ENCODE measurements around the gene PPP1R26.

Gene PPP1R26

DNA sequence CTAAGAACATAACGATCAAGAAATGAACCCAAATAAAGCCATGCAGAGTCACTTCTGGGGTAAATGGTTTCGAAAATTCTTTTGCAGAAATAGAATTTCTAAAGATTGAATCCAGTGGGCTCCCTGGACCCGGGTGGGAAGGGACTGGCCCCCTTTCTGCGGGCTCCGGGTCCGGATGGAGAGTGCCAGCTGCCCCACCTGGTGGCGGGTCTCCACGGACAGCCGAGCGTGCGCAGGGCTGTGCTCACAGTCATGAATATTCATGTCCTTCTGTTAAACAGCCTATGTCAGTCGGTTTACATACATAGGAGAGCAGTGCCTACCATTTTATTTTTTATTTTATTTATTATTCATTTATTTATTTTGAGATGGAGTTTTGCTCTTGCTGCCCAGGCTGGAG lies 4.7 kb upstream of the PPP1R26 start:
- Histone ChIP-seq H3K4me1 (peaks cover 6% of the 10 kb centered on the region), H3K36me3 (replicated peaks) (no peaks in the 10 kb centered on the region), H3K4me3 (no peak overlapping the region), H3K27me3 (ENCODE audit: low read depth) (no peaks in the 10 kb centered on the region), H3K9me3 (no peaks in the 10 kb centered on the region)
- in situ Hi-C loops (cut with MboI; ENCODE audit: low sequenced_read_pairs), result no loop called here
- DNase-seq (ENCODE audit: low spot score in 2 of 2), result peak; percentile 23 to 71

DNA sequence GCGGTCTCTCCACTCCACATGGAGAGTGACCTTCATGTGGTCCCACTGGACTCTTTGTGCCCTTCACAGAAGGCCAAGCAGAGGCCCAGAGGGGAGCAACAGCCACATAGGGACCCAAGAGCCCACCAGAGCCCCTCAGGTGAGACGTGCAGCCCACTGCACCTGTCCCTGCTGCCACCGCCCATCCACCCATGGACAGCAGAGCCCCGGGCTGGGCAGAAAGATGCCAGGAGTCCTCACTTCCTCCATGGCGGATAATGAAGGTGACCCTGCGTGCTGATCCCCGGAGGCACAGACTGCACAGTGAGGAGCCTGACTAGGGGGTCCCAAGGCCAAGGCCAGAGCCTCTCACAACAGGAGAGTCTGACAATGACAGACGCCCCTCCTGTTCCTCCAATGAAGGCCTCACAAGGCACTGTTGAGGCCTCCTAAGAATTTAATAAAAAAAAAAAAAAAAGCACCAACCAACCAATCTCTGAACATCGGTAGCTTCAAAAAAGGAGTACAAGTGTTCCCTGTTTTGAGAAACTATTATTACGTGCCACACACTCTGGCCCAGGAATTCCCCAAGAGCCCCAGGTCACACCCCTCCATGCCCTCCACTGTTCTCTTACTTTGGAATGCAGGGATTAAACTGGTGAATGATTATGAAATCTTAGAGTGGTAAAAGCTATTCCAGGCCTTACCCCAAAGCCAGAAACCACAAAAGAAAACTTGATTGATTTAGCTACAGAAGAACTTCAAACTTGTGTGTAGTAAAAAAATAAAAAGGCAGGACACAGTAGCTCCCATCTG lies 2.8 kb upstream of the PPP1R26 start:
- DNase-seq (ENCODE audit: low spot score in 2 of 2), result peak; percentile 58 to 59
- H3K4me1 ChIP-seq, result peaks cover 6% of the 10 kb centered on the region

DNA sequence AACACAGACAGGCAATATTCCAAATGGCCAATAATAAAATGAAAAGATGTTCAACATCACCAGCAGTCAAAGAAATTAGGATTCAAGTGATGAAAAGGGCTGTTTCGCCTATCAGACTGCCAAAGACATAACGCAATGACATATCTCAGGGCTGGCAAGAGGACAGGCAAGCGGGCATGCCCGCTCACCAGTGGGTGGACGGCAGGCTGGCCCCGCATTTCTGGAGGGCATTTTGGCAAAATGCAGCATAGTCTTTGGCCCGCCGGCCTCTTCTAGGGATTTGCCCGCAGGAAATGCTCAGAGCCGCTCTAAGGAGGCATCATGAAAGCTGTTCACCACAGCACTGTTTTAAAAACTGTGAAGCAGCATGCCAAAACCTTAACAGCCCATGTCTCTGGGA lies 1.4 kb upstream of the PPP1R26 start:
- Histone ChIP-seq H3K4me1 (peaks cover 6% of the 10 kb centered on the region), H3K4me3 (peak overlapping the region; percentile 30; the same call in 1 of the 2 replicates)
- in situ Hi-C loops (cut with MboI; ENCODE audit: low sequenced_read_pairs), result no loop called here

More for the DNA sequence above, 2.8 kb upstream of the PPP1R26 start:
- Histone ChIP-seq H3K36me3 (replicated peaks) (no peaks in the 10 kb centered on the region), H3K9me3 (no peaks in the 10 kb centered on the region), H3K4me3 (no peak overlapping the region), H3K27me3 (ENCODE audit: low read depth) (no peaks in the 10 kb centered on the region)
- in situ Hi-C loops (cut with MboI; ENCODE audit: low sequenced_read_pairs), result no loop called here

DNA sequence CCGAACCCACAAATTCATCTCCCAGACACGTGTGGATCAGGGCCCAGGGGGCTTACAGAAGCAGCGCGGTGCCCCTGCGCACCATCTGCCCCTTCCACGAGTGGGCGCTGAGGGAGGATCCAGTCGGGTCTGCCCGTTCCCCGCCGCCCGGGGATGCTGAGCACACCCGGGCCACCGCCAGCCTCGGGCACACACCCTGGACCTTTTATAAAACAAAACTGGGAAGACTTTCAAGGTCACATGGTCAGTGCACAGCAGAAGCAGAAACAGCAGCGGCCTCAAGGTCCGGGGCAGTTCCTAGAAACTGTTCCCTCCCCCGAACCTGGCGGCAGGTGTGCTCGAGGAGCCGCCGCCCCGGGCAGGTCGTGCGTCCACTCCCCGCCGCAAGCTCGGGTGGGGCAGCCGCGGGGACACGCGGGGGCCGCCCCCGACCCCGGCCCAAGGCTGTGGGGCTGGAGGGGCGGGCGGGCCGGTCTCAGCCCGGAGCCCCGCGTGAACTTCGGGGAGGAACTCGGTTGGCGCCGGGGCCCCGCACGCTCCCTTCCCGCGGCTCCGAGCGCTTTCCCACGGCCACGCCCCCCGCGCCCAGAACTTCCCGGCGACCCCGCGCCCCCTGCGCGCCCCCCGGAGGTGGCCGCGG lies 633 bp upstream of the PPP1R26 start:
- peak; percentile 19 to 53 for DNase-seq (ENCODE audit: low spot score in 2 of 2)
- Histone ChIP-seq H3K4me3 (peak overlapping the region; percentile 30), H3K4me1 (peaks cover 6% of the 10 kb centered on the region)

More for the DNA sequence above, 1.4 kb upstream of the PPP1R26 start:
- Histone ChIP-seq H3K27me3 (ENCODE audit: low read depth) (no peaks in the 10 kb centered on the region), H3K36me3 (replicated peaks) (no peaks in the 10 kb centered on the region), H3K9me3 (no peaks in the 10 kb centered on the region)
- DNase-seq (ENCODE audit: low spot score in 2 of 2), result no peak

DNA sequence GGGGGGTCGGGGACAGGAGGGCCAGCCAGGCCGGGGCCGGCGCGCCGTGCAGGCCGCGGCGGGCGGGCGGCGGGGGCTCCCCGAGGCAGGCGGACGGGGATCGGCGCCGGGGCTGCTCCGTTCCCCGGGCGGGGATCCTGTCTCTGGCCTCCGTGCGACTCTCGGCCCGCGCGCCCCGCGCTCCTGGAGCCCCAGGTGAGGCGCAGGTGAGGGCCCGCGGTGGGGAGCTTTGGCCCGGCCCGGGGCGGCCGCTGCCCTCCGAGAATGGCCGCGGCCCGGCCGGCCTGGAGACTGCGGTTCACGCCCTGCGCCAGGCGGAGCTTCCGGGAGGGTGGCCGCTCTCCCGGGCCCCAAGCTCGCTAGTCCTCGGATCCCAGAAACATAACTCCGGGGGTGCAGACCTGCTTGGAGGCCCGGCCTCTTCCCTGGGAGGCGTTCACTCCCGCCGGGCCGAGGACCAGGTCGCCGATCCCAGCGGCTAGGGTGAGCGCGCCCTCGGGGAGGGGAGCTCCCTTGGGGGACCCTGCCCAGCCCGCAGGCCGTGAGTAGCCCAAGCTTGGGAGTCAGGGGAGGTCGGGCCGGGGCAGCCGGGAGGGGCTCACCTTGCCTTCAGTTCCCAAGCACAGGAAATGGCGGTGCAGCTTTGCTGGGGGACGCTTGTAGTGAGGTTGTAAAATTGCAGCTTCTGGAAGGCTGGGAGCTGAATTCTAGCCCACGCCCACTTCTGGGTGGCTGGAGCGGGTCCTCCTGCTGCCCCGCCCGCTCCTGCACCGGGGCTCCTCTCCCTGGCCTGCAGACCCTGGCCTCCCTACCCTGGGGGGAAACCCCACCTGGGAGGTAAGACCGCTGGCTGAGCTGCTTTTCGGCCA lies 723 bp downstream of the PPP1R26 start:
- Histone ChIP-seq H3K9me3 (no peaks in the 10 kb centered on the region), H3K36me3 (replicated peaks) (peaks cover 21% of the 10 kb centered on the region), H3K4me1 (peaks cover 6% of the 10 kb centered on the region), H3K27me3 (ENCODE audit: low read depth) (no peaks in the 10 kb centered on the region), H3K4me3 (peak overlapping the region; percentile 82)
- in situ Hi-C loops (cut with MboI; ENCODE audit: low sequenced_read_pairs), result no loop called here
- DNase-seq (ENCODE audit: low spot score in 2 of 2), result peak; percentile 44 to 71

More for the DNA sequence above, 633 bp upstream of the PPP1R26 start:
- in situ Hi-C loops (cut with MboI; ENCODE audit: low sequenced_read_pairs), result no loop called here
- Histone ChIP-seq H3K9me3 (no peaks in the 10 kb centered on the region), H3K27me3 (ENCODE audit: low read depth) (no peaks in the 10 kb centered on the region), H3K36me3 (replicated peaks) (peaks cover 7% of the 10 kb centered on the region; the same call in 1 of the 2 replicates)

DNA sequence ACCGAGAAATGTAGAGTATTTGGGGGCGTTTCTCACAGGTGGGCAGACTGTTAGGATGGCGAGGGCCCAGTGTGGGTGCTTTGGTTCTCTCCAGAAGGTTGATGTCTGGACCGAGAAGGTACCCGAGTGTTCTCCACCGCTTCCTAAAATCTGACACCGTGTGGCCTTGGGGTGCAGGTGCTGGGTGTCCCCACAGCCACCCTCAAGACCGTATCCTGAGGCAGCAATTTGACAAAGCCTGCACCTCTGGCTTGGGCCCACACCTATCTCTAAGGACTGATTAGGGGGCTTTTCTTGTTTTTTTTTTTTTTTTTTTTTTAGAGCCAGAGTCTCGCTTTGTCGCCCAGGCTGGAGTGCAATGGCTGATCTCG lies 1.3 kb downstream of the PPP1R26 start:
- no peaks in the 10 kb centered on the region for H3K27me3 ChIP-seq (ENCODE audit: low read depth)
- H3K4me3 ChIP-seq, result peak overlapping the region; percentile 82
- in situ Hi-C loops (cut with MboI; ENCODE audit: low sequenced_read_pairs), result no loop called here
- peaks cover 6% of the 10 kb centered on the region for H3K4me1 ChIP-seq
- no peaks in the 10 kb centered on the region for H3K9me3 ChIP-seq
- H3K36me3 ChIP-seq (replicated peaks), result peaks cover 27% of the 10 kb centered on the region
- no peak for DNase-seq (ENCODE audit: low spot score in 2 of 2)

DNA sequence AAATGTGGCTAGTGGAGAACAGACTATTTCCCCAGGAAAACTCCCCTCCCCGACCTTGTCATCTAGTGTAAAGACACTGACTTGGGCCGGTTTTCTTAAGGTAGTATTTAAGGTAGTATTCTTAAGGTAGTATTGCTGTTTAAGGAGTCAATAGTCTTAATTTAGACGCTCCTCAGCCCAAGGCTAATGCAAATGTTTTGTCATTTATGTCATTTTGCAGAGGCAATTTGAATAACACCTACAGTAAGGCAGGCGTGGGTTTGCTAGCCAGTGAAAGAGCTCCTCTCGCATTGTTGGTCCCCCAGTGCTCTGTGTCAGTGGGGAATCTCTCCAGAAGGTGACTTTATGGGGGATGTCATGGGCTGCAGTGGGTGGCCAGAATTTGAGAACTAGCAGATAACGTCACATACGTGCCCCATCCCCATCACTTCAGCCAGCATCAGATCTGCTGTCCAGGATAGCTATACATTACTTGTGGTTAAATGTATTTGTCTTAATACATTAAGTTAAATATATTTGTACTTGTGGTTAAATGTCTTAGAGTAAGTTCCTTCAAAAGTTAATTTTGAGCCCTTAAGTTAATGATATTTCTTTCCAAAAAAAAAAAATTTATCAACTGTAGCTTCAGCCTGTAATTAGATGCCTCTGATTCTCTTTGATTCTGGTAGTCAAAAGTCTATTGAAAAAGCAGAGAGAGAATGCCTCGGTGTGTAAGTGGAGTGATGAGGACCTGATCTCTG lies 2.6 kb downstream of the PPP1R26 start:
- H3K36me3 ChIP-seq (replicated peaks), result peaks cover 33% of the 10 kb centered on the region
- in situ Hi-C loops (cut with MboI; ENCODE audit: low sequenced_read_pairs), result no loop called here
- no peak overlapping the region for H3K4me3 ChIP-seq
- H3K9me3 ChIP-seq, result no peaks in the 10 kb centered on the region
- H3K27me3 ChIP-seq (ENCODE audit: low read depth), result no peaks in the 10 kb centered on the region
- no peak for DNase-seq (ENCODE audit: low spot score in 2 of 2)
- H3K4me1 ChIP-seq, result peaks cover 2% of the 10 kb centered on the region; the same call in 1 of the 2 replicates

DNA sequence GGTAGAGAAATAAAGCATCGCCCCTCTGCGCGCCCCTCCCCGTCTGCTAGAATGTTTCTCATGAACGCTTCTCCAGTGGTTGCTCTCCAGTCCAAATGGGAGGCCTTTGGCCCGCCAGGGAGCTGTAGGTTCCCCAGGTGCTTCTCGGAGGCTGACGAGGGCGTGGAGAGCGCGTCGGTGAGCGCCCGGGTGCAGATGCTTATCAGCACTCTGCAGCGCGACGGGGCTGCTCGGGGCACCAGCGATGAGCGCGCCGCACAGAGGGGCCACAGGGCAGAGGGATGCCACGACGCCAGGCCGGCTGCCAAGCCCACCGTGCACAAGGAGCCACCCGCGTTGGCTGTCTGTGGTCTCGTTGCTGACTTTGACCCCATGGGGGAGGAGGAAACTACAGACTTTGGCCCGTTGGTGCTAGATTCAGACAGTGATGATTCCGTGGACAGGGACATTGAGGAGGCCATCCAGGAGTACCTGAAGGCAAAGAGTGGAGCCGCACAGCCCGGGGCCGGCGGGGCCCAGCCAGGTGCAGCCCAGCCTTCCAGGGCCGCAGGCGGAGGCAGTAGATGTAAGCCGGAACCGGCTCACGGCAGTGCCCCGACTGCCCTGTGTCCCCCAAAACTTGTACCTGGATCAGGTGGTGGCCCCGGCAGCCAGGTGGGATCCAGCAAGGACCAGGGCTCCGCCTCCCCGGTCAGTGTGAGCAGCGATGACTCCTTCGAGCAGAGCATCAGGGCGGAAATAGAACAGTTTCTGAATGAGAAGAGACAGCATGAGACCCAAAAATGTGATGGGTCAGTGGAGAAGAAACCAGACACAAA lies 5.1 kb downstream of the PPP1R26 start:
- Histone ChIP-seq H3K9me3 (no peaks in the 10 kb centered on the region), H3K4me1 (no peaks in the 10 kb centered on the region), H3K27me3 (ENCODE audit: low read depth) (no peaks in the 10 kb centered on the region), H3K4me3 (no peak overlapping the region), H3K36me3 (replicated peaks) (peaks cover 39% of the 10 kb centered on the region)
- in situ Hi-C loops (cut with MboI; ENCODE audit: low sequenced_read_pairs), result no loop called here
- DNase-seq (ENCODE audit: low spot score in 2 of 2), result no peak

DNA sequence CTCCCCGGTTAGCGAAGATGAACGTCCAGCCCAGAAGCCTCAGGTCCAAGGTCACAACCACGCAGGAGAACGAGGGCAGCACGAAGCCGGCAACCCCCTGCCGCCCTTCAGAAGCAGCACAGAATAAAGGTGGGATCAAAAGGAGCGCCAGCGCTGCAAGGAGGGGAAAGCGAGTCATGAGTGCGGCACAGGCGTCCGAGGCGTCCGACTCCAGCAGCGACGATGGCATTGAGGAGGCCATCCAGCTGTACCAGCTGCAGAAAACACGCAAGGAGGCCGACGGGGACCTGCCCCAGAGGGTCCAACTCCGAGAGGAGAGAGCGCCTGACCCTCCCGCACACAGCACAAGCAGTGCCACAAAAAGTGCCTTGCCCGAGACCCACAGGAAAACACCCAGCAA lies 5.8 kb downstream of the PPP1R26 start:
- in situ Hi-C loops (cut with MboI; ENCODE audit: low sequenced_read_pairs), result no loop called here
- H3K27me3 ChIP-seq (ENCODE audit: low read depth), result no peaks in the 10 kb centered on the region
- H3K4me3 ChIP-seq, result no peak overlapping the region
- no peaks in the 10 kb centered on the region for H3K4me1 ChIP-seq
- peaks cover 39% of the 10 kb centered on the region for H3K36me3 ChIP-seq (replicated peaks)
- H3K9me3 ChIP-seq, result no peaks in the 10 kb centered on the region
- DNase-seq (ENCODE audit: low spot score in 2 of 2), result no peak

DNA sequence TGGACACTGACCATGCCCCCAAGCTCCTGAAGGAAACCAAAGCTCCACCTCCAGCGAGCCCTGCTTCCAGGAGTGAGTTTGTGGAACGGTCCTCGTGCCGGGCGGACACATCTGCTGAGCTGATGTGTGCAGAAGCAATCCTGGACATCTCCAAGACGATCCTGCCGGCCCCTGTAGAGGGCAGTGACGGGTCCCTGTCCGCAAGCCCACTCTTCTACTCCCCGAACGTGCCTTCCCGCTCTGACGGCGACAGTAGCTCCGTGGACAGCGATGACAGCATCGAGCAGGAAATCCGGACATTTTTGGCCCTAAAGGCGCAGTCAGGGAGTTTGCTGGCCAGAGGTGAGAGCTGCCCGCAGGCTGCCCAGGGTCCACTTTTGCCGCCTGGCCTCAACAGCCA lies 6.2 kb downstream of the PPP1R26 start:
- Histone ChIP-seq H3K9me3 (no peaks in the 10 kb centered on the region), H3K36me3 (replicated peaks) (peaks cover 39% of the 10 kb centered on the region), H3K4me3 (no peak overlapping the region), H3K4me1 (no peaks in the 10 kb centered on the region), H3K27me3 (ENCODE audit: low read depth) (no peaks in the 10 kb centered on the region)
- in situ Hi-C loops (cut with MboI; ENCODE audit: low sequenced_read_pairs), result no loop called here
- no peak for DNase-seq (ENCODE audit: low spot score in 2 of 2)

DNA sequence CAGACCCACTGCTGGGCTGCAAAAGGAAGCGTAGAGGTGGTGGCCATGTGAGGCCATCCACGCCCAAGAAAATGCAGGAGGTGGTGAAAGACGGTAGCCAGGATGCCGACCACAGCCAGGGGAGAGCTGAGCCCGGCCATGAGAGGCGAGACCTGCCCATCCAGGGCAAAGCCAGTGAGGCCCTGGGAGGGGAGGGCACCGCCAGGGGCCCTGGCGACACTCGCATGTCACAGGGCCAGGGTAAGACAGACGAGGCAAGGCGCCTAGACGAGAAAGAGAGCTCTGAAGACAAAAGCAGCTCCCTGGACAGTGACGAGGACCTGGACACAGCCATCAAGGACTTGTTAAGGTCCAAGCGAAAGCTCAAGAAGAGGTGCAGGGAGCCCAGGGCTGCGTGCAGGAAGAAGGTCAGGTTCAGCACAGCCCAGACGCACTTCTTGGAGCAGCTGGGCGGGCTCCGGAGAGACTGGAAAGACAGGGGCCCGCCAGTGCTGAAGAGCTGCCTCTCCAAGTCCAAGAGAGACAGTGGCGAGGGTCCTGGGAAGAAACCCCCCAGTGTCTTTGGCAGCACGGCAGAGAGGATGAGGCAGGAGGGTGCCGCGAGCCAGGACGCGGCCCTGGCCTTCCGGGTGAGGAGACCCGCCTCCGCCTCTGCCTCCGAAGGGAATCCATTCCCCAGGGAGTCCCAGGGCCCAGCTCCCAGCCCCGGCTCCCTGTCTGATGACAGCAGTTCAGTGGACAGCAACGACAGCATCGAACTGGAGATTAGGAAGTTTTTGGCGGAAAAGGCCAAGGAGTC lies 6.9 kb downstream of the PPP1R26 start:
- DNase-seq (ENCODE audit: low spot score in 2 of 2), result no peak
- Histone ChIP-seq H3K36me3 (replicated peaks) (peaks cover 39% of the 10 kb centered on the region), H3K9me3 (no peaks in the 10 kb centered on the region), H3K27me3 (ENCODE audit: low read depth) (no peaks in the 10 kb centered on the region), H3K4me3 (no peak overlapping the region), H3K4me1 (no peaks in the 10 kb centered on the region)
- in situ Hi-C loops (cut with MboI; ENCODE audit: low sequenced_read_pairs), result no loop called here

Measured in HAP-1 (cell line).